ENCODE measurements around the gene MADD. TPM values are rescaled to one million over a fixed set of nuclear protein-coding genes. Genes with fewer than 3 reads are reported as not detected.

MADD gene
- total and polyA plus RNA-seq, 3 donors from 2014 or later: 87.8 to 118 (median 103) TPM

- Histone ChIP-seq H3K4me1 (no peaks in the 10 kb centered on the region), H3K36me3 (ENCODE audit: low read depth, missing control alignments) (no peaks in the 10 kb centered on the region), H3K27me3 (no peaks in the 10 kb centered on the region), H3K4me3 (no peak overlapping the region), H3K27ac (no peak overlapping the region), H3K9me3 (no peaks in the 10 kb centered on the region)
- DNase-seq: no peak
- intact Hi-C loops (cut with DNase I; ENCODE audit: low total_unique reads): loop anchor here (10.0 kb wide), 1 partner anchor 80 kb away; no protein-coding TSS in a partner anchor
- 85% methylated on average over 3 to 5 of the region's 5 CpGs for WGBS, 2 donors
- TF ChIP-seq POLR2A (IDR thresholded peaks at IDR 0.05) (no peak), CTCF (IDR thresholded peaks at IDR 0.05) (no peak)
Measured at GRCh38 chr11:47374720-47375019, 104.7 kb downstream of the MADD start.

- intact Hi-C loops (cut with DNase I; ENCODE audit: low total_unique reads): loop anchor here (10.0 kb wide), 1 partner anchor 80 kb away; no protein-coding TSS in a partner anchor
- 89% methylated on average over 8 of the region's 8 CpGs for WGBS, 2 donors
- no peak for DNase-seq
- H3K36me3 ChIP-seq (ENCODE audit: low read depth, missing control alignments): no peaks in the 10 kb centered on the region
- H3K4me3 ChIP-seq: no peak overlapping the region
- H3K27me3 ChIP-seq: no peaks in the 10 kb centered on the region
- no peak for TF ChIP-seq POLR2A (IDR thresholded peaks at IDR 0.05)
- no peak for TF ChIP-seq CTCF (IDR thresholded peaks at IDR 0.05)
- H3K9me3 ChIP-seq: no peaks in the 10 kb centered on the region
- H3K4me1 ChIP-seq: no peaks in the 10 kb centered on the region
- no peak overlapping the region for H3K27ac ChIP-seq
Measured at GRCh38 chr11:47375020-47375419, 105.1 kb downstream of the MADD start.

- intact Hi-C loops (cut with DNase I; ENCODE audit: low total_unique reads): loop anchor here (10.0 kb wide), 1 partner anchor 79 kb away; no protein-coding TSS in a partner anchor
Measured at GRCh38 chr11:47375546-47376085, 105.7 kb downstream of the MADD start.

GRCh38 chr11:47376107-47376524 is 106.2 kb downstream of the MADD start:
- no peaks in the 10 kb centered on the region for H3K27me3 ChIP-seq
- no peak for DNase-seq
- no peak overlapping the region for H3K4me3 ChIP-seq

More at GRCh38 chr11:47375546-47376085, 105.7 kb downstream of the MADD start:
- no peak for DNase-seq
- H3K27ac ChIP-seq: no peak overlapping the region
- no peaks in the 10 kb centered on the region for H3K27me3 ChIP-seq
- WGBS, 2 donors: 84 to 87% methylated on average over 13 of the region's 13 CpGs
- TF ChIP-seq CTCF (IDR thresholded peaks at IDR 0.05): no peak
- TF ChIP-seq POLR2A (IDR thresholded peaks at IDR 0.05): no peak
- no peaks in the 10 kb centered on the region for H3K4me1 ChIP-seq
- no peak overlapping the region for H3K4me3 ChIP-seq
- no peaks in the 10 kb centered on the region for H3K36me3 ChIP-seq (ENCODE audit: low read depth, missing control alignments)
- no peaks in the 10 kb centered on the region for H3K9me3 ChIP-seq

More at GRCh38 chr11:47376107-47376524, 106.2 kb downstream of the MADD start:
- Histone ChIP-seq H3K36me3 (ENCODE audit: low read depth, missing control alignments) (no peaks in the 10 kb centered on the region), H3K9me3 (no peaks in the 10 kb centered on the region), H3K27ac (no peak overlapping the region), H3K4me1 (no peaks in the 10 kb centered on the region)
- WGBS, 2 donors: 83 to 90% methylated on average over 8 of the region's 8 CpGs
- intact Hi-C loops (cut with DNase I; ENCODE audit: low total_unique reads): loop anchor here (10.0 kb wide), 1 partner anchor 79 kb away; no protein-coding TSS in a partner anchor
- TF ChIP-seq POLR2A (IDR thresholded peaks at IDR 0.05) (no peak), CTCF (IDR thresholded peaks at IDR 0.05) (no peak)
